OCI-LY3 (cell line): ENCODE results near the gene AUNIP.

Source experiments
- H2AFZ ChIP-seq: fragments of 200-600, 300-600 bp; shearing (Covaris generic); 2 replicates; pipeline ENCODE4 v1.6.0; 2014; ENCODE audit warnings: antibody characterized with exemption, low read depth, low read length
- H3K27ac ChIP-seq: fragments of 200-600, 300-600 bp; sonication (generic); 2 replicates; pipeline ENCODE4 v1.5.1; 2014; ENCODE audit warnings: mild to moderate bottlenecking, low read length, moderate library complexity, mixed read lengths
- H3K27me3 ChIP-seq: fragments of 200-600, 300-600 bp; sonication (generic); 2 replicates; pipeline ENCODE4 v1.6.1; 2014; ENCODE audit warnings: low read depth, low read length, mixed read lengths
- H3K36me3 ChIP-seq: fragments of 200-600, 300-600 bp; sonication (generic); replicated peaks from 2 replicates; pipeline ENCODE3; 2014; ENCODE audit warnings: low read depth, low read length, mixed read lengths
- H3K4me1 ChIP-seq: fragments of 300-600, 200-600 bp; sonication (generic); 2 replicates; pipeline ENCODE4 v1.6.1; 2014; ENCODE audit warnings: low read length, mixed read lengths
- H3K4me2 ChIP-seq: fragments of 200-600, 300-600 bp; sonication (generic); 2 replicates; pipeline ENCODE4 v1.6.1; 2014; ENCODE audit warnings: low read length, mixed read lengths
- H3K4me3 ChIP-seq: fragments of 300-600, 200-600 bp; sonication (generic); 2 replicates; pipeline ENCODE4 v1.5.1; 2014; ENCODE audit warnings: antibody characterized with exemption, mild to moderate bottlenecking, low read length, moderate library complexity
- H3K79me2 ChIP-seq: fragments of 300-600, 200-600 bp; shearing (Covaris generic); 2 replicates; pipeline ENCODE4 v1.6.1; 2014; ENCODE audit warnings: mild to moderate bottlenecking, low read length, mixed read lengths
- H3K9ac ChIP-seq: fragments of 300-600, 200-600 bp; shearing (Covaris generic); 2 replicates; pipeline ENCODE4 v1.6.0; 2014; ENCODE audit warnings: mild to moderate bottlenecking, low read length, moderate library complexity
- H3K9me3 ChIP-seq: fragments of 200-600, 300-600 bp; shearing (Covaris generic); 2 replicates; pipeline ENCODE4 v1.6.1; 2014; ENCODE audit warnings: low read length, mixed read lengths; ENCODE audit not compliant: insufficient read depth
- H4K20me1 ChIP-seq: fragments of 200-600, 300-600 bp; sonication (generic); 2 replicates; pipeline ENCODE4 v1.6.1; 2016; ENCODE audit warnings: low read length, mixed read lengths; ENCODE audit not compliant: insufficient read depth
- CTCF ChIP-seq: fragments of 200-600, 300-600 bp; sonication (generic); IDR thresholded peaks from 2 replicates; pipeline ENCODE4 v1.5.1; 2014; ENCODE audit warnings: antibody characterized with exemption, low read length, low read depth
- EZH2phosphoT487 ChIP-seq: fragments of 200-600 bp; shearing (Covaris generic); IDR thresholded peaks from 2 replicates; pipeline ENCODE4 v1.6.1; 2018; ENCODE audit warnings: antibody characterized with exemption, mixed run types, low read depth

Gene AUNIP

GRCh38 chr1:25818569-25818968 lies 40.7 kb downstream of the AUNIP start:
- H3K9ac ChIP-seq, result no peak overlapping the region

GRCh38 chr1:25817840-25818501 lies 41.3 kb downstream of the AUNIP start:
- H3K4me3 ChIP-seq, result no peak overlapping the region
- TF ChIP-seq EZH2phosphoT487, result no peak
- no peak for TF ChIP-seq CTCF
- peaks cover 16% of the 10 kb centered on the region for H3K79me2 ChIP-seq
- peaks cover 6% of the 10 kb centered on the region for H3K4me1 ChIP-seq
- H3K27ac ChIP-seq, result no peak overlapping the region
- no peak overlapping the region for H2AFZ ChIP-seq
- H3K36me3 ChIP-seq, result no peaks in the 10 kb centered on the region
- H4K20me1 ChIP-seq, result no peaks in the 10 kb centered on the region
- H3K27me3 ChIP-seq, result no peaks in the 10 kb centered on the region
- no peaks in the 10 kb centered on the region for H3K9me3 ChIP-seq
- no peak overlapping the region for H3K4me2 ChIP-seq
- H3K9ac ChIP-seq, result no peak overlapping the region

More at GRCh38 chr1:25818569-25818968, 40.7 kb downstream of the AUNIP start:
- Histone ChIP-seq H3K4me2 (peak overlapping the region; percentile 90), H3K4me1 (peaks cover 6% of the 10 kb centered on the region), H4K20me1 (no peaks in the 10 kb centered on the region), H2AFZ (no peak overlapping the region), H3K4me3 (peak overlapping the region; percentile 92; the same call in 1 of the 2 replicates), H3K27me3 (no peaks in the 10 kb centered on the region), H3K79me2 (peaks cover 16% of the 10 kb centered on the region), H3K27ac (no peak overlapping the region), H3K9me3 (no peaks in the 10 kb centered on the region), H3K36me3 (no peaks in the 10 kb centered on the region)
- TF ChIP-seq EZH2phosphoT487 (no peak), CTCF (no peak)

- peaks cover 6% of the 10 kb centered on the region for H3K4me1 ChIP-seq
- no peaks in the 10 kb centered on the region for H3K27me3 ChIP-seq
- H3K79me2 ChIP-seq, result peaks cover 6% of the 10 kb centered on the region; the same call in 1 of the 2 replicates
- H3K9ac ChIP-seq, result no peak overlapping the region
- no peaks in the 10 kb centered on the region for H3K9me3 ChIP-seq
- TF ChIP-seq CTCF (no peak), EZH2phosphoT487 (no peak)
- no peaks in the 10 kb centered on the region for H4K20me1 ChIP-seq
- H3K27ac ChIP-seq, result no peak overlapping the region
- no peak overlapping the region for H3K4me2 ChIP-seq
- no peaks in the 10 kb centered on the region for H3K36me3 ChIP-seq
- H2AFZ ChIP-seq, result no peak overlapping the region
- no peak overlapping the region for H3K4me3 ChIP-seq
These were observed 43.0 kb downstream of the AUNIP start for GRCh38 chr1:25816112-25816718.

GRCh38 chr1:25815208-25816111 lies 43.8 kb downstream of the AUNIP start:
- Histone ChIP-seq H3K27ac (no peak overlapping the region), H3K79me2 (no peaks in the 10 kb centered on the region; the same call in 1 of the 2 replicates), H3K4me1 (peaks cover 6% of the 10 kb centered on the region), H3K9ac (no peak overlapping the region), H4K20me1 (no peaks in the 10 kb centered on the region), H2AFZ (no peak overlapping the region), H3K36me3 (no peaks in the 10 kb centered on the region), H3K27me3 (no peaks in the 10 kb centered on the region), H3K4me3 (no peak overlapping the region), H3K9me3 (no peaks in the 10 kb centered on the region), H3K4me2 (no peak overlapping the region)
- no peak for TF ChIP-seq EZH2phosphoT487
- TF ChIP-seq CTCF, result no peak
